SK-N-MC (cell line): ENCODE data around the gene CCDC78.

Source experiments
- EZH2 ChIP-seq: fragments of 200-600 bp; sonication (generic); IDR thresholded peaks from one replicate; pipeline ENCODE4 v1.6.1; 2017; ENCODE audit warnings: antibody characterized with exemption
- FOXP2 ChIP-seq: optimal IDR thresholded peaks from 2 replicates; pipeline ENCODE3; 2011; ENCODE audit warnings: mild to moderate bottlenecking, moderate library complexity; ENCODE audit not compliant: insufficient read depth; ENCODE audit errors: extremely low read length, control extremely low read depth
- POLR2AphosphoS5 ChIP-seq: IDR thresholded peaks from 2 replicates; pipeline ENCODE4 v1.6.1; 2012; ENCODE audit warnings: mild to moderate bottlenecking, low read depth, low read length, borderline replicate concordance

DNA sequence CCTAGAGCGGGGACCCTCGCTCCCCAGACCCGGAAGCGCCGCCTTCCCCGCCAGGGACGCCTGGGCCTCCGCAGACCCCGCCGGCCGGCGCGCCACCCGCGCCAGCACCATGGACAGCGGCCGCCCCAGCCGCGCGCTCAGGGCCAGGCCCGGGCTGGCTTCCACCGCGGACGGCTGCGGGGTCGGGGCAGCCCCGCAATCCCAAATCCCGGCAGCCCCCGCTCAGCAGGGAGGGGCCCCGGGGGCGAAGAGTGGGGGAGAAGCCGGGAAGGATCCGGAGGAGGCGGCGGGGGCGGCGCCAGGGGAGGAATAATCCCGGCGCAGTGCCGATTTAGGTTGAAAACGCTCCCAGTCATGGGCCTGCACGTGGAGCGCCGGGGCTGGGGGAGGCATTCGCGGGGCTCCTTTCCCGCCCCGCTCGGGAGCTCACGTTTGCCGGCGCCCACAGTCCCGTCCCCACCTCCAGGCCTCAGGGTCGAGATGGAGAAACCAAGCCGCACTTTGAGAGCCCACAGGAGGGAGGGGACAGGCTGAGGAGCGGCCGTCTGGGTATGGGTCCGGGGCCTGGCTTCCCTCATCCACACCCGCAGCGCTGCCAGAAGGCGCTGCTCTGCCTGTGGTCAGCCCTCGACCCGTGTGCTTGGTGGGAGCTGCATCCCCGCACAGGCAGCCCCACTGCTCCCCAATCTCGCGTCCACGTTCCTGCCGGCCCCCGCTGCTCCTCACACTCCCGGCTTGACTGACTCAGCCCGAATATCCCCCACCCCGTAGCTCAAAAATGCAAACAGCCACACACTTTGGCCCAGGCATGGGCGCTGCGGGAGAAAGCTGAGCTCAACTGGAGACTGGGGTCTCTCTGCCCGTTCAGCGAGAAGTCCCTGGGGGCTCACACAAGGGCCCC is 25.3 kb downstream of the CCDC78 start:
- TF ChIP-seq EZH2: no peak
- no peak for TF ChIP-seq POLR2AphosphoS5
- TF ChIP-seq FOXP2: no peak
